Thyroid gland (tissue), 4 donors: ENCODE measurements around the gene SCYL1. TPM values are rescaled to one million over a fixed set of nuclear protein-coding genes. Genes with fewer than 3 reads are reported as not detected.
A peak's percentile ranks its signal among the peaks of the same experiment; 100 is the strongest.

Source experiments
- DNase-seq, 2 donors: peaks; one replicate each; pipeline ENCODE4 v3.0.0-alpha.2; 2019
- H3K27ac ChIP-seq, 3 donors: fragments of 200-600 bp; sonication (generic); 1 replicate in 2 of 3; 2 replicates in 1 of 3; pipeline ENCODE4 v1.5.1; 2016 to 2019; ENCODE audit warnings: mild to moderate bottlenecking in 1 of 3, moderate library complexity in 1 of 3
- H3K27me3 ChIP-seq: fragments of 200-600 bp; sonication (generic); one replicate; pipeline ENCODE4 v1.5.1; 2019
- H3K36me3 ChIP-seq, 2 donors: fragments of 200-600 bp; sonication (generic); one replicate each; pipeline ENCODE4 v1.5.1; 2016 to 2019
- H3K4me1 ChIP-seq, 2 donors: fragments of 200-600 bp; sonication (generic); one replicate each; pipeline ENCODE4 v1.5.1; 2017 to 2019
- H3K4me3 ChIP-seq, 3 donors: fragments of 200-600 bp; sonication (generic); replicated peaks in 1 of 3; 1 replicate in 2 of 3; 2 replicates in 1 of 3; pipeline ENCODE4 v1.5.1; 2016; ENCODE audit warnings: mild to moderate bottlenecking in 1 of 3
- H3K9me3 ChIP-seq: fragments of 200-600 bp; sonication (generic); one replicate; pipeline ENCODE4 v1.5.1; 2017
- POLR2A ChIP-seq, 2 donors: fragments of 450-650 bp; IDR thresholded peaks; one replicate each; pipeline ENCODE4 v1.6.1; 2017; ENCODE audit warnings: antibody characterized with exemption in 2 of 2, mild to moderate bottlenecking in 2 of 2, moderate library complexity in 1 of 2
- WGBS, 2 donors: methylation state at CpG; one replicate each; pipeline ENCODE4 v1.1.5; 2017; 5-methylcytosine and 5-hydroxymethylcytosine counted together
- intact Hi-C: fragments of 100-400 bp; cut with DNase I; formaldehyde crosslinking; loops from one replicate; pipeline ENCODE4 v1.15.1; 2023
- total RNA-seq, 4 donors: library from RNA; depleted of rRNA; stranded (reverse); fragments of >200 nt; gene quantifications; one replicate each; pipeline ENCODE4 v1.2.3, GENCODE V29; 2016
- TF ChIP-seq, protein P1 (sequence below), 6 experiments: fragments of 200-600 bp in 3 of 6; fragments of 450-650 bp in 3 of 6; sonication (generic) in 3 of 6; IDR thresholded peaks; one replicate each; pipeline ENCODE4 v1.5.1; 2016 to 2019; ENCODE audit warnings: antibody characterized with exemption in 6 of 6, mild to moderate bottlenecking in 2 of 6, inconsistent platforms in 1 of 6, moderate library complexity in 1 of 6

Gene SCYL1
- total RNA-seq, 4 donors from 2014 or later = 99.8 to 122 (median 116) TPM

DNA sequence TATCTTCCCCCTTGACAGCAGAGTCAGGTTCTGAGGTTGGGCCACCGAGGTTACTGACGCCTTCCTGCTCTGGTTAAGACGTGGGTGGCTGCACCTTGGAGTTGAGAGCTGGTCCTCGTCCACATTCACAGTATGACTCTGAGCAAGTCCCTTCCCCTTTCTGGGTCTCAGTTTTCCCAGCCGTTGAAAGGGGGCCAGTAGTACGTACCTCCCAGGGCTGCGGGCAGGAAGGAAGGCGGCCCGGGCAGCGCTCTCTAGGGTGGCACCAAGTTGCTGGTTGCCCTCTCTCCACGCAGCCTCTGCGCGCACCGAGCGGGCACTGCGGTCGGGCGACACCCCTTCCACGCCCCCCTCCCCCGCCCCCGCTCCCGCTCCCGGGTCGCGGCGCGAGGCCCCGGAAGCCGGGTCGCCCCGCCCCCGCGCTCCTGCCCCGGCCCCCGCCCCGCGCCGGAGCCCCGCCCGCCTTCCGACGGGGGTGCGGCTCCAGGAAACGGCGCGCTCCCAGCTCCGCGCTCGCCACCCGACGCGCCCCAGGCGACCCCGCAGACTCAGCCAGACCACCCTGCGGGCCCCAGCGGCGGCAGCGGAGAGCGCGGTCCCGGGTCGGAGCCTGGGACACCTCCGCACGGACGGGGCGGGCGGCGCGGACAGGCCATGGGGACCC is 50.8 kb downstream of the SCYL1 start, which contains the start of gene EHBP1L1:
Gene EHBP1L1 (plus strand): TSS at position 486 of the 664 bp plus-strand sequence. CDS start 250 bp downstream, outside the sequence.
- H3K36me3 ChIP-seq = peaks cover 3 to 5% of the 10 kb centered on the region in 2 donors
- intact Hi-C loops = no loop called here
- H3K27me3 ChIP-seq = no peaks in the 10 kb centered on the region
- peak within 1 kb of the TSS in 2 of 3 donors; percentile 3 to 62 for H3K4me3 ChIP-seq
- peak; percentile 45 to 46 for DNase-seq
- H3K9me3 ChIP-seq = no peaks in the 10 kb centered on the region
- no peak for TF ChIP-seq POLR2A (IDR thresholded peaks at IDR 0.05)
- TF ChIP-seq, protein P1, sequence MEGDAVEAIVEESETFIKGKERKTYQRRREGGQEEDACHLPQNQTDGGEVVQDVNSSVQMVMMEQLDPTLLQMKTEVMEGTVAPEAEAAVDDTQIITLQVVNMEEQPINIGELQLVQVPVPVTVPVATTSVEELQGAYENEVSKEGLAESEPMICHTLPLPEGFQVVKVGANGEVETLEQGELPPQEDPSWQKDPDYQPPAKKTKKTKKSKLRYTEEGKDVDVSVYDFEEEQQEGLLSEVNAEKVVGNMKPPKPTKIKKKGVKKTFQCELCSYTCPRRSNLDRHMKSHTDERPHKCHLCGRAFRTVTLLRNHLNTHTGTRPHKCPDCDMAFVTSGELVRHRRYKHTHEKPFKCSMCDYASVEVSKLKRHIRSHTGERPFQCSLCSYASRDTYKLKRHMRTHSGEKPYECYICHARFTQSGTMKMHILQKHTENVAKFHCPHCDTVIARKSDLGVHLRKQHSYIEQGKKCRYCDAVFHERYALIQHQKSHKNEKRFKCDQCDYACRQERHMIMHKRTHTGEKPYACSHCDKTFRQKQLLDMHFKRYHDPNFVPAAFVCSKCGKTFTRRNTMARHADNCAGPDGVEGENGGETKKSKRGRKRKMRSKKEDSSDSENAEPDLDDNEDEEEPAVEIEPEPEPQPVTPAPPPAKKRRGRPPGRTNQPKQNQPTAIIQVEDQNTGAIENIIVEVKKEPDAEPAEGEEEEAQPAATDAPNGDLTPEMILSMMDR (IDR thresholded peaks at IDR 0.05) = no peak
- peaks cover 39 to 56% of the 10 kb centered on the region in 2 donors for H3K4me1 ChIP-seq
- peak within 1 kb of the TSS; percentile 36 to 81 (median 68) for H3K27ac ChIP-seq
- WGBS, 2 donors = 5% methylated on average over 17 to 19 of the region's 69 CpGs

DNA sequence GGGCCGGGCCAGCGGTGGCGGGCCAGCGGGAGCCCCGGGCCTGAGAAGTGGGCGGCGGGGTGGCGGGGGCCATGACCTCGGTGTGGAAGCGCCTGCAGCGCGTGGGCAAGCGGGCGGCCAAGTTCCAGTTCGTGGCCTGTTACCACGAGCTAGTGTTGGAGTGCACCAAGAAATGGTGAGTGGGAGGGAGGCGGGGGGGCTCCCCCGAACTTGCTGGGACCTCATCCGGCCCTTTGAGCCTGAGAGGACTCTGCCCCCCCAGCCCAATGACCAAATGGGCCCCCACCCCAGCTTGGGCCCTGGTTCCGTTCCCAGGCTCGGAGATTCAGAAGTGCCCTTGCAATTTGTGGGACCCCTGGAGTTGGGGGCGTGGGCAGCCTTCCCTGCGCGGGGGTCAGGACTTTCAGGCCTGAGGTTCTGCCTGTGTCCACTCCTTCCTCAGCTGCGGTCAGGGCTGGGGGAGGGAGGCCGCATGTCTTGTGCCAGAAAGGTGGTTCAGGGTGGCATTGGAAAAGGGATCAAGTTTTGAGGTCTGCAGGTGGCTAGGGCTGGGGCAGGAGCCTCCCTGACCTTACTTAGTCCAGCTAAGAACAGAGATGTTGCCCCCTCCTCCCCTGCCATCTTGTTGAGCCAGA is 51.5 kb downstream of the SCYL1 start:
- no peaks in the 10 kb centered on the region for H3K27me3 ChIP-seq
- WGBS, 2 donors = 26 to 39% methylated on average over 6 to 16 of the region's 26 CpGs
- DNase-seq = peak in 1 of 2 donors; percentile 26
- peak overlapping the region in 2 of 3 donors; percentile 3 to 62 for H3K4me3 ChIP-seq
- TF ChIP-seq POLR2A (IDR thresholded peaks at IDR 0.05) = no peak
- TF ChIP-seq, protein P1 (IDR thresholded peaks at IDR 0.05) = no peak
- H3K9me3 ChIP-seq = no peaks in the 10 kb centered on the region
- intact Hi-C loops = no loop called here
- H3K36me3 ChIP-seq = peaks cover 3 to 5% of the 10 kb centered on the region in 2 donors
- H3K4me1 ChIP-seq = peaks cover 32 to 50% of the 10 kb centered on the region in 2 donors
- peak overlapping the region; percentile 36 to 76 (median 61) for H3K27ac ChIP-seq

DNA sequence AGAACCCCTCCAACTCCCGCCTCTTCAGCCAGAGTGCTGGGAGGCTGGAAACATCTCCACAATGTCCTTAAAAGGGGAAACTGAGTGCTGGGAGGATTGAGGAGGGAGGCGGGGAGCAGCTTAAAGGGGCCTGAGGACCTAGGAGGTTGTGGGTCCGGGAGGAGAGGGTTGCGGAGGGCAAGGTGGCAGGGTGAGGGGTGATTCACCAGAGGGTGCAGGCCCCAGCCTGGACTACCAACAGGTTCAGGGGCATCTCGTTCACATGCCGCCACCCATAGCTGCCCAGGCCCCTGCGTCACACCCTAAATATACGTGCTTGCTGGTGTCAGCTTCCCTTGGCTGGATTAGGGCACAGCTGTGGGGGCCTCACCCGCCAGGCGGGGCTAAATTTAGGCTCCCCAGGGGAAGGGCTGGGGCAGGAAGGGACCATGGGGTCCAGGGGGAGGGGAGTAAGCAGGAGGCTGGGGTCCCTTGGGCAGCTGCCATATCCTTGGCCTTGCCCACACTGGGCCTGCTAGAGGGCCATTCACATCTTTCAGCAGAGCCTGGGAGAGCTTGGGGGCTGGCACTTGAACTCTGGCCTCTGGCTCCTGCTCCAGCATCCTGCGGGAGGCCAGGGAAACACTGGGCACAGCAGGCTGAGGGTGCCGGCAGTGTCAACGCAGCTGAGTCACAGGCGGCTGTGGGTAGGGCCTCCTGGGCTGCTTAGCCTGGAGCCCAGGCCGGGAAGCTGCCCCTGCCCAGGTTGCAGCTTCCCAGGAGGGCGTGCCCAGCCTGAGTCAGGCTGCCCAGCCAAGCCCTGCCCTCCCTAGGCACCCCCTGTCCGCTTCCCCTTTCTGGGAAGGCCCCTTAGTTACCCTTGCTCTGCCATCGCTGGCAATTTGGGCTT is 52.2 kb downstream of the SCYL1 start:
- H3K4me1 ChIP-seq = peaks cover 25 to 42% of the 10 kb centered on the region in 2 donors
- DNase-seq = peak in 1 of 2 donors; percentile 21

DNA sequence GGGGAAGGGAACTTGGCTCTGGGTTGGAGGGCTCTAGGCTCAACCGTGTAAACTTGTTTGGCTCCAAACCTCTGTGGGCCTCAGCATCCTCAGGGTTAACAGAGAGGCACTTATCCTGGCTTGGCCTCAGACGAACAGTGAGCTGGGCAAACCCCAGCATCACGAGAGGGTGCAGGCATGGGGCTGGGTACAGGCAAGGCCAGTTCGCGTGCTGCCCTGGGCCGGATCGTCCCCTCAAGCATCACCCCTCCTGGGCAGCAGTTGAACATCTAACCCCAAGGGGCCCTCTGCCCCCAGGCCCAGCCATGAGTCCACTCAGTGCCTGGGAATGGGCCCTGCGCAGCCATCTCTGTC is 52.9 kb downstream of the SCYL1 start:
- H3K36me3 ChIP-seq = peaks cover 3 to 5% of the 10 kb centered on the region in 2 donors
- WGBS, 2 donors = 19 to 72% methylated on average over 2 of the region's 8 CpGs
- intact Hi-C loops = no loop called here
- H3K4me3 ChIP-seq = no peak overlapping the region
- H3K27ac ChIP-seq = peak overlapping the region in 2 of 3 donors; percentile 61 to 76
- no peak for TF ChIP-seq POLR2A (IDR thresholded peaks at IDR 0.05)
- TF ChIP-seq, protein P1 (IDR thresholded peaks at IDR 0.05) = no peak
- H3K27me3 ChIP-seq = no peaks in the 10 kb centered on the region
- DNase-seq = no peak
- H3K4me1 ChIP-seq = peaks cover 23 to 40% of the 10 kb centered on the region in 2 donors
- no peaks in the 10 kb centered on the region for H3K9me3 ChIP-seq

More for the DNA sequence above, 52.2 kb downstream of the SCYL1 start:
- intact Hi-C loops = no loop called here
- Histone ChIP-seq H3K36me3 (peaks cover 3 to 5% of the 10 kb centered on the region in 2 donors), H3K27ac (peak overlapping the region; percentile 36 to 76 (median 61)), H3K9me3 (no peaks in the 10 kb centered on the region), H3K4me3 (peak overlapping the region in 1 of 3 donors; percentile 62), H3K27me3 (no peaks in the 10 kb centered on the region)
- 52 to 58% methylated on average over 14 to 15 of the region's 18 CpGs for WGBS, 2 donors
- TF ChIP-seq, protein P1 (IDR thresholded peaks at IDR 0.05) = no peak
- no peak for TF ChIP-seq POLR2A (IDR thresholded peaks at IDR 0.05)
